C1 segment of cervical spinal cord (tissue), 14 donors: ENCODE data around the gene KRT71.
"Not testable (repeated sequence)": the region's sequence is repeated elsewhere in the genome, so short reads cannot be mapped to it uniquely, and the experiment has no call there.

ENCODE experiments used
- DNase-seq, 14 donors: peaks; one replicate each; lab custom pipeline; 2025; lab: John Stamatoyannopoulos, UW

The KRT71 gene

GRCh38 chr12:52521568-52522266 is 31.2 kb downstream of the KRT71 start:
- DNase-seq, result no peak

GRCh38 chr12:52521175-52521567 is 31.8 kb downstream of the KRT71 start:
- no peak for DNase-seq

- DNase-seq, result no peak
These were observed 32.9 kb downstream of the KRT71 start, which contains the start of gene KRT5 for GRCh38 chr12:52519826-52520662. KRT5 (minus strand) TSS chr12:52520394; CDS start chr12:52520296, 98 bp downstream.

GRCh38 chr12:52519387-52519703 is 33.6 kb downstream of the KRT71 start:
- DNase-seq, result no peak

- DNase-seq, result no peak
These were observed 34.2 kb downstream of the KRT71 start for GRCh38 chr12:52518574-52519386.

- no peak for DNase-seq
These were observed 35.1 kb downstream of the KRT71 start for GRCh38 chr12:52517888-52518287.

GRCh38 chr12:52517005-52517835 is 35.7 kb downstream of the KRT71 start:
- DNase-seq, result no peak

GRCh38 chr12:52515927-52516831 is 36.8 kb downstream of the KRT71 start:
- DNase-seq, result no peak

GRCh38 chr12:52515319-52515646 is 37.7 kb downstream of the KRT71 start:
- no peak for DNase-seq

- no peak for DNase-seq
These were observed 38.2 kb downstream of the KRT71 start for GRCh38 chr12:52514471-52515318.

GRCh38 chr12:52513736-52514135 is 39.2 kb downstream of the KRT71 start:
- no peak for DNase-seq

GRCh38 chr12:52508211-52508610 is 44.7 kb downstream of the KRT71 start:
- no peak for DNase-seq

GRCh38 chr12:52506858-52507715 is 45.9 kb downstream of the KRT71 start:
- DNase-seq, result no peak

- DNase-seq, result no peak
These were observed 50.1 kb downstream of the KRT71 start for GRCh38 chr12:52502877-52503276.

- no peak for DNase-seq
These were observed 51.5 kb downstream of the KRT71 start for GRCh38 chr12:52501490-52501889.

GRCh38 chr12:52500574-52500973 is 52.4 kb downstream of the KRT71 start:
- DNase-seq, result not testable (repeated sequence)

GRCh38 chr12:52499806-52500560 is 53.0 kb downstream of the KRT71 start:
- no peak for DNase-seq

GRCh38 chr12:52498946-52499345 is 54.0 kb downstream of the KRT71 start:
- DNase-seq, result no peak
